Activated T-helper 1 cell treated with anti-CD3 and anti-CD28 coated beads, Interleukin-2, amount 50 U/mL, for 16 hours (primary cell): Measurements from ENCODE around the gene SLC22A31.
A peak's percentile ranks its signal among the peaks of the same experiment; 100 is the strongest.
"Not testable (repeated sequence)": the region's sequence is repeated elsewhere in the genome, so short reads cannot be mapped to it uniquely, and the experiment has no call there.

Source experiments
- DNase-seq, 2 donors: peaks; one replicate each; pipeline ENCODE4 v3.0.0-alpha.2; 2020; ENCODE audit warnings: low read depth in 1 of 2, low spot score in 1 of 2

Gene SLC22A31

DNA sequence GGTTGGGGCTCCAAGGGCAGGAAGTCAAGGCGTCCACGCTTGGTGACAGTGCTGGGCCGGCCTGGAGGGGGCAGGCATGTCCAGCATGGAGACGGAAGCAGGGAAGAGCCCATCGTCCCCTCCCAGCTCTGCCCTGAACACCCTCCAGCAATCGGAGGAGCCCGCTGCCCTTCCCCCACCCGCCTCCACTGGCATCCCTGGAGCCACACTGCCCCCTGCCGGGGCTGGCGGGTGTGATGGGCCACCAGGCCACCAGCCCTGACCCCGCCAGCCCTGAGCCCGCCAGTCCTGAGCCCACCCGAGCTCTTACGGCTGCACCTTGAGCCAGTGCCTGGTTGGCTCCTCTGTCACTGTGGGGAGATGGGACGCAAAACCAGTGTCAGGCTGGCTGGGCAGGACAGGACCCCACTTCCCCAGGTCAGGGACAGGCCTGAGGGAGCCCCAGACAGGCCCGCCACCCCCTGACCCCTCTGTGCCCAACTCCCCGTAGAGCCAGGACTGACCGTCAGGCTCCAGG lies 32.9 kb downstream of the SLC22A31 start:
- peak; percentile 74 to 78 for DNase-seq

DNA sequence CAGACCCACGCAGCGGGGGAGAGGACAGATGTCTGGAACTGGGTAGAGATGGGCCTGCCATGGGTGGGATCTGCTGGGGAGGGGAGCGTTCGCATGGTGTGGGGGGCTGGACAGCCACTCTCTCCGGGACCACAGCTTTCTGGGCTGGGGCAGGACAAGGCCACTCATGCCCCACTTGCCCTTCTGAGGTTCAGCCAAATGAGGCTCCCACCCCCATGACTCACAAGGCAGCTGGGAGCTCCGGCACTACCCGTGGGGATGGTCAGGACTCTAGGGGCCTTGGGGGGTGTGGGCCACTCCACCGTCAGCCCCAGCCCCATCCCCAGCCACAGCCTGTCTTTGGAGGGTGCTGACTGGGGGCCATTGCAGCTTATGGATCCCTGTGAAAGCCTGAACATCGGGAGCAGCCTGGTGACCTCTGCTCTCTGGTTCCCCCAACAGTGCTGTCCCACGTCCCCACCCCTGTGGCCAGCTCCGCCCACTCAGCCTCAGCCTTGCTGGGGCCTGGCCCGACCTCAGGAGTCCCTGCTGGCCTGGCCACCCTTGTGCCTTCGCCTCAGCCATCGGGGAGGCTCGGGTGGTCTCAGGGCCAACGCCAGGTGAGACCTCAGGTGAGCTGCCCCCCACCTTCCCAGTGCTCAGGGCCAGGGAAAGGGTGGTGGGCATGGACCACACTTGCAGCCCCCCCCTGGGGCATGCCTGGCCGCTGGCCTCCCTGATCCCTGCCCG lies 33.5 kb downstream of the SLC22A31 start:
- no peak for DNase-seq

DNA sequence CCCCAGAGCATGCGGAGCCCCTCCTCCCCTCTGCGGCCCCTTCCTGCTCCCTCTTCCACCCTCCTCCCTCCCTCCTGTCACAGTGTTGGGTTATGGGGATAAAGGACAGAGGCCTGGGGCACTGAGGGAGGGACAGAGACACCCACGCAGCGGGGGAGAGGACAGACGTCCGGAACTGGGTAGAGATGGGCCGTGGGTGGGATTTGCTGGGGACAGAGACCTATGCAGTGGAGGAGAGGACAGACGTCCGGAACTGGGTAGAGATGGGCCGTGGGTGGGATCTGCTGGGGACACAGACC lies 34.7 kb downstream of the SLC22A31 start:
- DNase-seq = not testable (repeated sequence)

- DNase-seq = no peak
Observed at GRCh38 chr16:89164847-89165680, 35.3 kb downstream of the SLC22A31 start.

GRCh38 chr16:89164436-89164835 lies 35.9 kb downstream of the SLC22A31 start:
- DNase-seq = no peak

- DNase-seq = no peak
Observed at GRCh38 chr16:89163297-89163696, 37.0 kb downstream of the SLC22A31 start.

GRCh38 chr16:89161763-89162713 lies 38.3 kb downstream of the SLC22A31 start:
- no peak for DNase-seq

GRCh38 chr16:89160977-89161701 lies 39.2 kb downstream of the SLC22A31 start:
- no peak for DNase-seq

GRCh38 chr16:89159850-89160354 lies 40.4 kb downstream of the SLC22A31 start:
- no peak for DNase-seq

DNA sequence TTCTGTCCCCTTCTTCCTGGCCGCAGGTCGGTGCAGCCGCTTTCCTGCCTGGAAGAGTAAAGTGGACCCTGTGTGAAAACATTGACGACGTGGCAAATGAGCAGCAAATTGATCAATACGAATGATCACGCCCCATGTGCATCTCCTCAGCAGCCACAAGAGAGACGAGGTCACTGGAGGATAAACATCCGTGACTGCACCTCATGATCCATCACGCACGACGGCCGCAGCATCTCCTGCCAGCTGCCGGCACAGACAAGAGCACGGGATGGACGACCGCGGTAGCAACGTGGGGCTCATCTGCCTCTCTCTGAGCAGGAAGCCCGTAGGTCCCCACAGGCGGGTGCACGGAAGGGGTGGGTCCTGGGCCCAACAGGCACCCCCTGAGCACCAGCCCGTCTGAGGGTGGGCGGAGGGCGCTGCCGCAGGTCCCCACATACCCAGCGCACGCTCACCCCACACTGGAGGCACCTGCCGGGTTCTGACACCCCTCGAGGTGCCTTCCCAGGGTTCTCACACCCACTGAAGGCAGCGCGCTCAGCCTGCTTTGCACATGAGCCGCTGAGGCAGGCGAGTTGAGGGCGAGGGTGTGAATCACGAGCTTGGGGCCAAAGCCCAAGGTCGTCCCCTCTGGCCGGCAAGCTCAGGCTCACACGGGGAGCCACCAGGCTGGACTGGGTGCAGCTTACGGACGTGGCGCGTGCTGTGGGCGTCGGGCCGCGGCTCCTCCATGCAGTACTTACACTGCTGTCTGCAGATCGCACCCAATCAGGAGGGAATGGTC lies 41.1 kb downstream of the SLC22A31 start:
- no peak for DNase-seq

DNA sequence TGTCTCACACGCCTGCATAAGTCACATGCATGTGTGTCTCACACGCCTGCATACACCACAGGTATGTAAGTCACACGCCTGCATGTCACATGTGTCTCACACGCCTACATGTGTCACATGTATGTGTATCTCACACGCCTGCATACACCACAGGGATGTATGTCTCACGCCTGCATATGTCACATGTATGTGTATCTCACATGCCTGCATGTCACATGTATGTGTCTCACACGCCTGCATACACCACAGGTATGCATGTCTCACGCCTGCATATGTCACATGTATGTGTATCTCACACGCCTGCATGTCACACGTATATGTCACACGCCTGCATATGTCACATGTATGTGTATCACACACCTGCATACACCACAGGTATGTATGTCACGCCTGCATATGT lies 42.6 kb downstream of the SLC22A31 start:
- no peak for DNase-seq

GRCh38 chr16:89156740-89157645 lies 43.3 kb downstream of the SLC22A31 start:
- no peak for DNase-seq

DNA sequence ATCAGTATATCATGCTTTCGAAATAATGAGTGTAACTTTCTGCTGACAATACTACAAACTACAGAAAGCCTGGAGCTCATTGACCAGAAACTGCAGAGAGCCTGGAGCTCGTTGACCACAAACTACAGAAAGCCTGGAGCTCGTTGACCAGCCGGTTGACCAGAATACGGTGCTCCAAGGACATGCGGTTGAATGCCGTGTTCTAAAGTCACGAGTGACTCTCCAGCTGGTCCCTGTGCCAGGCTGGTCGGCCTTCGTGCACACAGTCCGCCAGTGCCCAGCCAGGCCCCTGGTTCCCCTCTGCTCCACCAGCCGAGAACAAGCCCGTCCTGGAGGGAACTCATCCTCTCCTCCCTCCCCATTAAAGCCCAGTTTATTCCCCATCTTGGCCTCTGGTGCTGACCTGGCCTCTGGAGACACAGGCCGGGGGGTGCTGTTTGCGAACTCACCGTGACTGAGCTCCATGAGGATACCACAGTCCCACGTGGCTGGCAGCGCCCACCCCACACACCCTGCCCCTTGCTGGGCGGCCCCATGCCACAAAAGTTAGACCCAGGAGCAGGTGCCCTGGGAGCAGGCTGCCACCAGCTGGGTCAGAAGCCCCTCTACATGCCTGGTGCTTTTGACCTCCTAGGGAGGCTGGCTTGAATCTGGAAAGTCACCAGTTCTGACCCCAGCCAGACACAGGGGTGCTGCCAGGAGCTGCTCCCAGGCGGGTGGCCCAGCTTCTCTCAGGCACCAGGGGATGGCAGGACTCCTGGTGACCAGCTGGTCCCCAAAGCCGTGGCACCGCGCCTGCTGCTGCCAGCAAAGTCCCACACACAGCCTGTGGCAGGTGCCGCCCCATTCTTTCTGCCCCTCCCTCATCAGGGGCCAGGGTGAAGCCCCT lies 44.2 kb downstream of the SLC22A31 start:
- no peak for DNase-seq

DNA sequence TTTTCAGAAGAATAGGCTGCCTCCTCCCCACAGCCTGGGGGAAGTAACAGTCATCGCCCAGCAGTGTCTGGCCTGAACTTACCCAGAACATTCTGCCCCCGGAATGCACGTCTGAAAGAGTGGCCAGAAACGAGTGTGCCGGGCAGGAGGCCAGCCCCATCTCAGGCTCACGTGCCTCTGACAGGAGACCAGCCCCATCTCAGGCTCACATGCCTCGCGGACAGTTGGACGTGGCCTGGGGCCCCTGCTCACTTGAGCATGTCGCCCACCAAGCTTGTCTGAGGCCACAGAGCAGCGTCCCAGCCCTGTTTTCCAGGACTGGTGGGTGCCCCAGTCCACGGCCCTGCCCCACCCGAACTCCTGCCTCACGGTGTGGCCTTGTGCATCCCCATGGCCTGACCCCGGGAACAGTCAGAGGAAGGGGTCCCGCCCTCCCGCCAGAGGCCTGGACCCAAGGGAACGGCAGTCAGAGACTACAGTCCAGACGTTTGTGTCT lies 45.1 kb downstream of the SLC22A31 start:
- DNase-seq = no peak

GRCh38 chr16:89154390-89155183 lies 45.8 kb downstream of the SLC22A31 start:
- no peak for DNase-seq

DNA sequence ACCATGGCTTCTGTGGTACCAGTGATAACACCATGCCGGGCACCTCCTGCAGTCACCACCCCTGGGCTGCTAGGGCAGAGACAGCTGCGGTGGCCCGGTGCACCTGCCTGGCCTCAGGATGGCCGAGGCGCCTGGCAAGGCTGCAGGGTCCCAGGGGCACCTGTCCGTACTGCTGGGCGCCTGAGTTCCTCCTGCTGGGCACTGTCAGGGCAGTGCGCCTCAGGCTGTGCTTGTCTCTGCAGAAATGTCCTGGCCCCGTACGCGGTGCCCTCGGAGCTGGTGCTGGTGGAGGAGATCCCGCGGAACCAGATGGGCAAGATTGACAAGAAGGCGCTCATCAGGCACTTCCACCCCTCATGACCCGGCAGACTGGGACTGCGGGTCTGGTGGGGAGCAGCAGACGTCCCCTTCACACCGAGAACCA lies 46.5 kb downstream of the SLC22A31 start:
- no peak for DNase-seq
